Hepatocyte (in vitro differentiated cells): Measurements from ENCODE around the gene TMEM107. TPM values are rescaled to one million over a fixed set of nuclear protein-coding genes. Genes with fewer than 3 reads are reported as not detected.
A peak's percentile ranks its signal among the peaks of the same experiment; 100 is the strongest.
"Not testable (repeated sequence)": the region's sequence is repeated elsewhere in the genome, so short reads cannot be mapped to it uniquely, and the experiment has no call there.

ENCODE experiments used
- DNase-seq: peaks from one replicate; pipeline ENCODE4 v3.0.0-alpha.2; 2016; ENCODE audit warnings: low spot score
- H2AFZ ChIP-seq: fragments of 200-600 bp; sonication (generic); 2 replicates; pipeline ENCODE4 v1.6.0; 2016; ENCODE audit warnings: antibody characterized with exemption, mild to moderate bottlenecking
- H3K27ac ChIP-seq: fragments of 200-600 bp; sonication (generic); 2 replicates; pipeline ENCODE4 v1.5.1; 2016; ENCODE audit warnings: mild to moderate bottlenecking
- H3K27me3 ChIP-seq: fragments of 200-600 bp; sonication (generic); 2 replicates; pipeline ENCODE4 v1.6.1; 2016
- H3K36me3 ChIP-seq: fragments of 200-600 bp; sonication (generic); replicated peaks from 2 replicates; pipeline ENCODE4 v1.5.1; 2016; ENCODE audit warnings: low read depth; ENCODE audit not compliant: insufficient read depth
- H3K4me1 ChIP-seq: fragments of 200-600 bp; sonication (generic); 2 replicates; pipeline ENCODE4 v1.5.1; 2016; ENCODE audit warnings: mild to moderate bottlenecking, moderate library complexity; ENCODE audit not compliant: insufficient read depth
- H3K4me2 ChIP-seq: fragments of 200-600 bp; sonication (generic); 2 replicates; pipeline ENCODE4 v1.6.0; 2016
- H3K4me3 ChIP-seq: fragments of 200-600 bp; sonication (generic); 2 replicates; pipeline ENCODE4 v1.5.1; 2016; ENCODE audit warnings: mild to moderate bottlenecking
- H3K79me2 ChIP-seq: fragments of 200-600 bp; sonication (generic); 2 replicates; pipeline ENCODE4 v1.6.0; 2017; ENCODE audit warnings: mild to moderate bottlenecking
- H3K9me2 ChIP-seq: fragments of 200-600 bp; sonication (generic); replicated peaks from 2 replicates; pipeline ENCODE4 v1.6.0; 2017; ENCODE audit warnings: mild to moderate bottlenecking; ENCODE audit not compliant: insufficient read depth
- H3K9me3 ChIP-seq: fragments of 200-600 bp; sonication (generic); 2 replicates; pipeline ENCODE4 v1.5.1; 2016; ENCODE audit warnings: low read depth, mild to moderate bottlenecking
- H4K20me1 ChIP-seq: fragments of 200-600 bp; sonication (generic); 2 replicates; pipeline ENCODE4 v1.6.0; 2016; ENCODE audit warnings: mild to moderate bottlenecking; ENCODE audit not compliant: insufficient read depth, poor library complexity, severe bottlenecking
- CTCF ChIP-seq: fragments of 200-600 bp; sonication (generic); IDR thresholded peaks from 2 replicates; pipeline ENCODE4 v1.5.1; 2016; ENCODE audit warnings: antibody characterized with exemption, mild to moderate bottlenecking; ENCODE audit not compliant: poor library complexity
- EZH2 ChIP-seq: fragments of 200-600 bp; sonication (generic); IDR thresholded peaks from 2 replicates; pipeline ENCODE4 v1.6.1; 2016; ENCODE audit warnings: antibody characterized with exemption, mild to moderate bottlenecking, borderline replicate concordance
- EZH2phosphoT487 ChIP-seq: fragments of 200-600 bp; sonication (generic); IDR thresholded peaks from one replicate; pipeline ENCODE4 v1.6.1; 2018; ENCODE audit warnings: antibody characterized with exemption, mild to moderate bottlenecking, low read depth, moderate library complexity; ENCODE audit not compliant: unreplicated experiment, severe bottlenecking
- WGBS: methylation state at CpG from one replicate; pipeline ENCODE4 v1.1.6; 2016; ENCODE audit warnings: low lambda C conversion rate; ENCODE audit errors: missing lambda C conversion rate; 5-methylcytosine and 5-hydroxymethylcytosine counted together
- polyA plus RNA-seq: library from polyadenylated mRNA; unstranded; fragments of >200 nt; fragmentation: Nextera tagmentation; extraction: Ambion mirVana; gene quantifications from 2 replicates; pipeline ENCODE4 v1.2.1, GENCODE V29; 2016
- total RNA-seq: library from RNA; depleted of rRNA; stranded (reverse); fragments of >200 nt; gene quantifications from 2 replicates; pipeline ENCODE4 v1.2.3, GENCODE V29; 2014

Gene TMEM107
- total and polyA plus RNA-seq, 2 experiments from 2014 or later = 12.8 to 21.1 TPM

GRCh38 chr17:8220783-8221662 is 44.8 kb upstream of the TMEM107 start:
- Histone ChIP-seq H3K9me2 (no peaks in the 10 kb centered on the region), H3K36me3 (no peaks in the 10 kb centered on the region), H3K4me1 (peaks cover 6% of the 10 kb centered on the region), H4K20me1 (no peaks in the 10 kb centered on the region), H3K4me2 (peak overlapping the region; percentile 86), H3K4me3 (peak overlapping the region; percentile 65), H3K79me2 (no peaks in the 10 kb centered on the region), H3K9me3 (no peaks in the 10 kb centered on the region), H2AFZ (peak overlapping the region; percentile 73), H3K27ac (peak overlapping the region; percentile 96), H3K27me3 (no peaks in the 10 kb centered on the region)
- TF ChIP-seq EZH2phosphoT487 (no peak), CTCF (no peak), EZH2 (no peak)
- WGBS = under 1% methylated on average over 45 of the region's 45 CpGs
- DNase-seq = peak; percentile 95

GRCh38 chr17:8214000-8214399 is 37.8 kb upstream of the TMEM107 start:
- H3K9me3 ChIP-seq, H3K27ac ChIP-seq: not testable (repeated sequence)

GRCh38 chr17:8212312-8213180 is 36.4 kb upstream of the TMEM107 start:
- no peak for DNase-seq
- no peaks in the 10 kb centered on the region for H4K20me1 ChIP-seq
- no peaks in the 10 kb centered on the region for H3K9me3 ChIP-seq
- H3K4me3 ChIP-seq = no peak overlapping the region
- H2AFZ ChIP-seq = no peak overlapping the region
- WGBS = 81% methylated on average over 14 of the region's 14 CpGs
- peaks cover 24% of the 10 kb centered on the region for H3K79me2 ChIP-seq
- no peak overlapping the region for H3K27ac ChIP-seq
- TF ChIP-seq CTCF (no peak), EZH2phosphoT487 (no peak)
- H3K36me3 ChIP-seq = no peaks in the 10 kb centered on the region
- no peak overlapping the region for H3K4me2 ChIP-seq
- no peaks in the 10 kb centered on the region for H3K27me3 ChIP-seq
- no peaks in the 10 kb centered on the region for H3K9me2 ChIP-seq
- H3K4me1 ChIP-seq = no peaks in the 10 kb centered on the region

More at GRCh38 chr17:8214000-8214399, 37.8 kb upstream of the TMEM107 start:
- H3K4me1 ChIP-seq, H3K9me2 ChIP-seq, H3K4me2 ChIP-seq, H3K4me3 ChIP-seq, H4K20me1 ChIP-seq, H2AFZ ChIP-seq, H3K79me2 ChIP-seq, DNase-seq, H3K27me3 ChIP-seq, H3K36me3 ChIP-seq: not testable (repeated sequence)
- 88% methylated on average over 15 of the region's 15 CpGs for WGBS
